Activated T-helper 2 cell treated with anti-CD3 and anti-CD28 coated beads, Interferon-gamma antibody, Interleukin-2, Interleukin-4, amounts not matched to agents 10 μg/mL and 5 μg/mL and 100 μg/mL, durations not matched to agents 14 hours and 24 hours and 36 hours (primary cell): ENCODE results near the gene INTS2. TPM values are rescaled to one million over a fixed set of nuclear protein-coding genes. Genes with fewer than 3 reads are reported as not detected.
A peak's percentile ranks its signal among the peaks of the same experiment; 100 is the strongest.
"Not testable (repeated sequence)": the region's sequence is repeated elsewhere in the genome, so short reads cannot be mapped to it uniquely, and the experiment has no call there.

ENCODE experiments used
- DNase-seq: peaks from one replicate; pipeline ENCODE4 v3.0.0; 2021; ENCODE audit warnings: low spot score
- H3K27ac Mint-ChIP-seq: one replicate; pipeline ENCODE4 v1.8.0; 2021; ENCODE audit warnings: mixed read lengths
- H3K27me3 Mint-ChIP-seq: one replicate; pipeline ENCODE4 v1.8.0; 2021; ENCODE audit warnings: low read depth, mixed read lengths
- H3K36me3 Mint-ChIP-seq: one replicate; pipeline ENCODE4 v1.8.0; 2021; ENCODE audit warnings: low read depth, mixed read lengths
- H3K4me1 Mint-ChIP-seq: one replicate; pipeline ENCODE4 v1.8.0; 2021; ENCODE audit warnings: low read depth, mixed read lengths
- H3K4me3 Mint-ChIP-seq: one replicate; pipeline ENCODE4 v1.8.0; 2021; ENCODE audit warnings: low read depth, mild to moderate bottlenecking, moderate library complexity, mixed read lengths
- H3K9me3 Mint-ChIP-seq: one replicate; pipeline ENCODE4 v1.8.0; 2021; ENCODE audit warnings: mixed read lengths
- intact Hi-C: fragments of 100-400 bp; cut with micrococcal nuclease; formaldehyde crosslinking; loops from one replicate; pipeline ENCODE4 v1.15.1; 2023
- total RNA-seq: library from RNA; stranded (reverse); gene quantifications from 2 replicates; pipeline ENCODE4 v1.2.3, GENCODE V29; 2022

Gene INTS2
- total RNA-seq, 1 donor from 2014 or later = 29.2 TPM

- H3K4me1 Mint-ChIP-seq = peaks cover 8% of the 10 kb centered on the region
- no peak for DNase-seq
- H3K27me3 Mint-ChIP-seq = no peaks in the 10 kb centered on the region
- intact Hi-C loops = no loop called here
- no peak overlapping the region for H3K27ac Mint-ChIP-seq
- no peaks in the 10 kb centered on the region for H3K9me3 Mint-ChIP-seq
- peaks cover 24% of the 10 kb centered on the region for H3K36me3 Mint-ChIP-seq
- H3K4me3 Mint-ChIP-seq = no peak overlapping the region
These were observed 14.3 kb upstream of the INTS2 start for GRCh38 chr17:61942085-61942484.

GRCh38 chr17:61928101-61928436, 287 bp upstream of the INTS2 start:
- intact Hi-C loops = no loop called here
- Mint-ChIP-seq H3K36me3 (peaks cover 21% of the 10 kb centered on the region), H3K27ac (peak overlapping the region; percentile 94), H3K9me3 (no peaks in the 10 kb centered on the region), H3K4me3 (peak overlapping the region; percentile 94), H3K4me1 (peaks cover 18% of the 10 kb centered on the region), H3K27me3 (no peaks in the 10 kb centered on the region)
- no peak for DNase-seq

- Mint-ChIP-seq H3K27ac (peak overlapping the region; percentile 94), H3K36me3 (peaks cover 24% of the 10 kb centered on the region), H3K4me3 (peak overlapping the region; percentile 94), H3K27me3 (no peaks in the 10 kb centered on the region), H3K9me3 (no peaks in the 10 kb centered on the region), H3K4me1 (peaks cover 18% of the 10 kb centered on the region)
- intact Hi-C loops = loop anchor here (2.0 kb wide), 2 partner anchors 64 to 138 kb away; partner anchors contain the start of genes BRIP1 and MED13
- DNase-seq = no peak
These were observed 965 bp downstream of the INTS2 start for GRCh38 chr17:61926826-61927207.

- intact Hi-C loops, H3K4me1 Mint-ChIP-seq, H3K4me3 Mint-ChIP-seq, H3K9me3 Mint-ChIP-seq, DNase-seq, H3K27ac Mint-ChIP-seq, H3K27me3 Mint-ChIP-seq: not testable (repeated sequence)
- H3K36me3 Mint-ChIP-seq = peaks cover 53% of the 10 kb centered on the region
These were observed 12.6 kb downstream of the INTS2 start for GRCh38 chr17:61915162-61915561.

- no peak overlapping the region for H3K27ac Mint-ChIP-seq
- intact Hi-C loops = no loop called here
- no peak for DNase-seq
- H3K9me3 Mint-ChIP-seq = no peaks in the 10 kb centered on the region
- no peaks in the 10 kb centered on the region for H3K4me1 Mint-ChIP-seq
- H3K27me3 Mint-ChIP-seq = no peaks in the 10 kb centered on the region
- no peak overlapping the region for H3K4me3 Mint-ChIP-seq
- peaks cover 51% of the 10 kb centered on the region for H3K36me3 Mint-ChIP-seq
These were observed 19.3 kb downstream of the INTS2 start for GRCh38 chr17:61908292-61909037.

- DNase-seq = no peak
- intact Hi-C loops = no loop called here
- Mint-ChIP-seq H3K4me1 (no peaks in the 10 kb centered on the region), H3K36me3 (peaks cover 58% of the 10 kb centered on the region), H3K27ac (no peak overlapping the region), H3K4me3 (no peak overlapping the region), H3K9me3 (no peaks in the 10 kb centered on the region), H3K27me3 (no peaks in the 10 kb centered on the region)
These were observed 20.4 kb downstream of the INTS2 start for GRCh38 chr17:61907361-61907760.

GRCh38 chr17:61904094-61904710, 23.6 kb downstream of the INTS2 start:
- H3K4me3 Mint-ChIP-seq = peak overlapping the region; percentile 13
- no peaks in the 10 kb centered on the region for H3K27me3 Mint-ChIP-seq
- H3K36me3 Mint-ChIP-seq = peaks cover 57% of the 10 kb centered on the region
- H3K4me1 Mint-ChIP-seq = no peaks in the 10 kb centered on the region
- H3K9me3 Mint-ChIP-seq = no peaks in the 10 kb centered on the region
- no peak for DNase-seq
- H3K27ac Mint-ChIP-seq = peak overlapping the region; percentile 42
- intact Hi-C loops = no loop called here

- Mint-ChIP-seq H3K27ac (no peak overlapping the region), H3K27me3 (no peaks in the 10 kb centered on the region), H3K36me3 (peaks cover 58% of the 10 kb centered on the region), H3K4me3 (no peak overlapping the region), H3K4me1 (no peaks in the 10 kb centered on the region), H3K9me3 (no peaks in the 10 kb centered on the region)
- DNase-seq = no peak
- intact Hi-C loops = no loop called here
These were observed 24.5 kb downstream of the INTS2 start for GRCh38 chr17:61903251-61903650.

- Mint-ChIP-seq H3K36me3 (peaks cover 45% of the 10 kb centered on the region), H3K4me1 (no peaks in the 10 kb centered on the region), H3K9me3 (no peaks in the 10 kb centered on the region), H3K27me3 (no peaks in the 10 kb centered on the region), H3K27ac (no peak overlapping the region), H3K4me3 (no peak overlapping the region)
- intact Hi-C loops = no loop called here
- DNase-seq = no peak
These were observed 30.1 kb downstream of the INTS2 start for GRCh38 chr17:61897548-61898180.

GRCh38 chr17:61895391-61895790, 32.4 kb downstream of the INTS2 start:
- intact Hi-C loops = no loop called here
- no peaks in the 10 kb centered on the region for H3K27me3 Mint-ChIP-seq
- no peak overlapping the region for H3K4me3 Mint-ChIP-seq
- H3K36me3 Mint-ChIP-seq = peaks cover 42% of the 10 kb centered on the region
- H3K4me1 Mint-ChIP-seq = no peaks in the 10 kb centered on the region
- no peaks in the 10 kb centered on the region for H3K9me3 Mint-ChIP-seq
- H3K27ac Mint-ChIP-seq = no peak overlapping the region
- no peak for DNase-seq

GRCh38 chr17:61894310-61894709, 33.5 kb downstream of the INTS2 start:
- DNase-seq, intact Hi-C loops, H3K4me1 Mint-ChIP-seq, H3K27me3 Mint-ChIP-seq, H3K4me3 Mint-ChIP-seq, H3K9me3 Mint-ChIP-seq, H3K27ac Mint-ChIP-seq: not testable (repeated sequence)
- H3K36me3 Mint-ChIP-seq = peaks cover 36% of the 10 kb centered on the region

GRCh38 chr17:61887733-61888132, 40.0 kb downstream of the INTS2 start:
- H3K27me3 Mint-ChIP-seq, H3K9me3 Mint-ChIP-seq, intact Hi-C loops, H3K4me3 Mint-ChIP-seq, H3K4me1 Mint-ChIP-seq, DNase-seq, H3K27ac Mint-ChIP-seq: not testable (repeated sequence)
- H3K36me3 Mint-ChIP-seq = peaks cover 42% of the 10 kb centered on the region

- H3K4me1 Mint-ChIP-seq, intact Hi-C loops, H3K4me3 Mint-ChIP-seq: not testable (repeated sequence)
These were observed 41.9 kb downstream of the INTS2 start for GRCh38 chr17:61885865-61886264.

More at GRCh38 chr17:61885865-61886264, 41.9 kb downstream of the INTS2 start:
- not testable (repeated sequence) for DNase-seq, H3K27ac Mint-ChIP-seq, H3K27me3 Mint-ChIP-seq, H3K9me3 Mint-ChIP-seq
- peaks cover 37% of the 10 kb centered on the region for H3K36me3 Mint-ChIP-seq
